HepG2 (cell line): ENCODE results near the gene ACTN4. TPM values are rescaled to one million over a fixed set of nuclear protein-coding genes. Genes with fewer than 3 reads are reported as not detected.

Source experiments
- ATAC-seq: fragments of 200-7000 bp; cut with Tn5 transposase; 3 replicates; pipeline ENCODE4 v1.9.1; 2020; ENCODE audit warnings: mild to moderate bottlenecking, moderate library complexity
- BruUV-seq: library from RNA; stranded (reverse); fragments of 400-500 nt; replicated peaks from 2 replicates; lab custom pipeline; 2021; lab: Mats Ljungman, UMichigan
- CTCF ChIA-PET: fragments of 300-600 bp; formaldehyde crosslinking; extraction: SDS; loops from one replicate; lab custom pipeline; 2021; ENCODE audit warnings: low total read pairs, inconsistent platforms, low intra/inter-chr PET ratio; lab: Yijun Ruan, JAX
- POLR2A ChIA-PET: fragments of 350-600 bp; sonication (Branson Sonifier 250); formaldehyde crosslinking; loops from one replicate; lab custom pipeline; 2020; ENCODE audit warnings: antibody characterized with exemption, inconsistent platforms; lab: Yijun Ruan, JAX
- DNase-seq: peaks from one replicate; pipeline ENCODE4 v3.0.0-alpha.2; 2015; ENCODE audit warnings: low spot score
- FAIRE-seq: peaks from 3 replicates; lab custom pipeline; 2011; peaks lifted over from hg19 to GRCh38; lab: Jason Lieb, UNC
- H2AFZ ChIP-seq: one replicate; pipeline ENCODE4 v1.6.1; 2011; ENCODE audit warnings: low read length, inconsistent platforms
- H3K27ac ChIP-seq: fragments of 300-600 bp; 3 replicates; pipeline ENCODE4 v1.8.0; 2011; ENCODE audit warnings: mixed run types, mild to moderate bottlenecking, mixed read lengths, low read length, inconsistent platforms; ENCODE audit not compliant: insufficient read depth; ENCODE audit errors: extremely low read length
- H3K27me3 ChIP-seq, 2 experiments: fragments of 200-600 bp in 1 of 2; 2 replicates in 1 of 2; 3 replicates in 1 of 2; pipeline versions ENCODE4 v1.6.0 to v1.8.0; 2011; ENCODE audit warnings: low read length in 2 of 2, mild to moderate bottlenecking in 2 of 2, moderate library complexity in 2 of 2, inconsistent platforms in 1 of 2; ENCODE audit not compliant: insufficient read depth in 2 of 2, control insufficient read depth in 1 of 2
- H3K36me3 ChIP-seq, 2 experiments: fragments of 200-600 bp in 1 of 2; replicated peaks in 1 of 2; 2 replicates in 1 of 2; 3 replicates in 1 of 2; pipeline versions ENCODE4 v1.5.1 to v1.8.0; 2011; ENCODE audit warnings: low read length in 2 of 2, inconsistent platforms in 1 of 2; ENCODE audit not compliant: insufficient read depth in 2 of 2, control insufficient read depth in 1 of 2
- H3K4me1 ChIP-seq: 2 replicates; pipeline ENCODE4 v1.5.1; 2012; ENCODE audit warnings: low read length, inconsistent platforms; ENCODE audit not compliant: insufficient read depth
- H3K4me2 ChIP-seq: 2 replicates; pipeline ENCODE4 v1.6.0; 2011; ENCODE audit warnings: low read depth, low read length, inconsistent platforms
- H3K4me3 ChIP-seq, 3 experiments: fragments of 200-600 bp in 1 of 3; sonication (generic), shearing (Covaris generic) in 1 of 3; replicated peaks in 1 of 3; 2 replicates each; pipeline ENCODE4 v1.5.1; 2011 to 2016; ENCODE audit warnings: low read length in 3 of 3, inconsistent platforms in 2 of 3, low read depth in 2 of 3, mild to moderate bottlenecking in 2 of 3, control low read depth in 1 of 3, mixed read lengths in 1 of 3; ENCODE audit not compliant: insufficient read depth in 1 of 3
- H3K79me2 ChIP-seq: one replicate; pipeline ENCODE4 v1.6.1; 2011; ENCODE audit warnings: low read length, inconsistent platforms; ENCODE audit not compliant: insufficient read depth
- H3K9ac ChIP-seq: 2 replicates; pipeline ENCODE4 v1.6.0; 2011; ENCODE audit warnings: mild to moderate bottlenecking, low read depth, low read length, inconsistent platforms; ENCODE audit not compliant: insufficient read depth
- H3K9me3 ChIP-seq: 2 replicates; pipeline ENCODE4 v1.5.1; 2012; ENCODE audit warnings: mild to moderate bottlenecking, low read length
- H4K20me1 ChIP-seq: 2 replicates; pipeline ENCODE4 v1.6.0; 2011; ENCODE audit warnings: inconsistent platforms, mild to moderate bottlenecking, low read length, moderate library complexity; ENCODE audit not compliant: insufficient read depth
- ZBTB7B ChIP-seq: sonication (generic); formaldehyde crosslinking; IDR thresholded peaks from 2 replicates; pipeline ENCODE4 v1.4.0; 2020; ENCODE audit warnings: missing genetic modification reagents
- ZNF687 ChIP-seq: sonication (generic); formaldehyde crosslinking; IDR thresholded peaks from 2 replicates; pipeline ENCODE4 v1.5.1; 2020; ENCODE audit warnings: mild to moderate bottlenecking, missing genetic modification reagents, moderate library complexity
- WGBS: methylation state at CpG from one replicate; pipeline ENCODE4 v1.1.6; 2017; ENCODE audit warnings: low lambda C conversion rate; 5-methylcytosine and 5-hydroxymethylcytosine counted together
- in situ Hi-C: cut with HindIII; loops from 2 replicates; pipeline ENCODE4 v1.10.0; 2017; ENCODE audit warnings: low pct_unique_long_range_greater_than_20kb; ENCODE audit not compliant: extremely low pct_ligation_motif_present
- intact Hi-C: fragments of 100-400 bp; cut with micrococcal nuclease; formaldehyde crosslinking; loops from one replicate; pipeline ENCODE4 v1.10.0; 2022; ENCODE audit not compliant: unreplicated experiment
- polyA plus RNA-seq, 8 experiments: library from polyadenylated mRNA; depleted of rRNA in 3 of 8; stranded (reverse) in 7 of 8; unstranded in 1 of 8; fragments of >200 nt; fragmentation: Illumina TruSeq in 4 of 8; extraction: Trizol in 4 of 8; gene quantifications; 2 replicates each; pipeline versions ENCODE4 v1.2.1 to v1.2.3, GENCODE V29; 2011 to 2016; ENCODE audit warnings: low read depth in 4 of 8, missing spikeins in 1 of 8, mixed read lengths in 1 of 8; ENCODE audit not compliant: insufficient read depth in 1 of 8
- total RNA-seq, 5 experiments: library from RNA; depleted of rRNA; stranded (reverse); fragments of >200 nt; fragmentation: Illumina TruSeq; extraction: Trizol; gene quantifications; 2 replicates each; pipeline ENCODE4 v1.2.3, GENCODE V29; 2016; ENCODE audit warnings: low read depth in 1 of 5

ACTN4 gene
- total and polyA plus RNA-seq, 2 of the 13 experiments (the other 11 are each of a cell fraction or from before 2014, with no cell fraction given): 171 to 192 TPM

GRCh38 chr19:38710416-38710702, 62.9 kb downstream of the ACTN4 start:
- H3K27ac ChIP-seq: no peak overlapping the region
- H3K9ac ChIP-seq: no peak overlapping the region
- no peak overlapping the region for H2AFZ ChIP-seq
- ChIA-PET CTCF (no interaction called here), POLR2A (interaction anchor here (4.2 kb wide), 1 partner anchor 10 kb away, joined by 15 read pairs; no protein-coding TSS in a partner anchor)
- TF ChIP-seq ZNF687 (CRISPR knock-in tag) (0 out of 2 replicates have a peak, but pooled peaks have one; percentile 3), ZBTB7B (CRISPR knock-in tag) (no peak)
- peaks cover 28% of the 10 kb centered on the region for H3K4me1 ChIP-seq
- peaks cover 69 to 94% of the 10 kb centered on the region in 2 experiments for H3K36me3 ChIP-seq
- no peak overlapping the region for H3K4me2 ChIP-seq
- 100% methylated on average over 2 of the region's 2 CpGs for WGBS
- in situ Hi-C loops (no loop called here), intact Hi-C loops (no loop called here)
- no TSS peak for BruUV-seq
- H3K9me3 ChIP-seq: no peaks in the 10 kb centered on the region
- DNase-seq (no peak), FAIRE-seq (no peak), ATAC-seq (no peak)
- H3K79me2 ChIP-seq: peaks cover 2% of the 10 kb centered on the region
- no peak overlapping the region for H3K4me3 ChIP-seq
- H3K27me3 ChIP-seq: no peaks in the 10 kb centered on the region
- H4K20me1 ChIP-seq: no peaks in the 10 kb centered on the region
